ENCODE measurements around the gene DYRK2.

DNA sequence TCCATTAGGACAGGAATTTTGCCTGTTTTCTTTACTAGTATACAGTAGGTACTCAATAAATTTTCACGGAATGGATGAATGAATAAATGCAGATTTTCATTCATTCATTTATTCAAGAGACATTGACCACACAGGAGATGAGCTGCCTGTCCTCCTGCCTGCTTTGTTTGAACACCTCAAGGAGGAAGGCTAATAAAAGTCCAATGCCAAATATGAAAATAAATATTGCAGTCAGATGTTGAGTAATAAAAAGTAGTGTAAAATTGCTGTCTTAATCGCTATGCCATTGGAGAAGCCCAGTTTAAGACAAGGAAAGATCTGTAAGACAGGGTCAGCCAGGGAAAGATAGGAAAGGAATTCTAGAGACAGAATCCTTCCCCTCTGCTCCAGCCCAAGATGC is 47.4 kb downstream of the DYRK2 start:
- TF ChIP-seq EZH2 (IDR thresholded peaks at IDR 0.05; ENCODE audit: borderline replicate concordance, low read length): no peak
- TF ChIP-seq, protein P1, sequence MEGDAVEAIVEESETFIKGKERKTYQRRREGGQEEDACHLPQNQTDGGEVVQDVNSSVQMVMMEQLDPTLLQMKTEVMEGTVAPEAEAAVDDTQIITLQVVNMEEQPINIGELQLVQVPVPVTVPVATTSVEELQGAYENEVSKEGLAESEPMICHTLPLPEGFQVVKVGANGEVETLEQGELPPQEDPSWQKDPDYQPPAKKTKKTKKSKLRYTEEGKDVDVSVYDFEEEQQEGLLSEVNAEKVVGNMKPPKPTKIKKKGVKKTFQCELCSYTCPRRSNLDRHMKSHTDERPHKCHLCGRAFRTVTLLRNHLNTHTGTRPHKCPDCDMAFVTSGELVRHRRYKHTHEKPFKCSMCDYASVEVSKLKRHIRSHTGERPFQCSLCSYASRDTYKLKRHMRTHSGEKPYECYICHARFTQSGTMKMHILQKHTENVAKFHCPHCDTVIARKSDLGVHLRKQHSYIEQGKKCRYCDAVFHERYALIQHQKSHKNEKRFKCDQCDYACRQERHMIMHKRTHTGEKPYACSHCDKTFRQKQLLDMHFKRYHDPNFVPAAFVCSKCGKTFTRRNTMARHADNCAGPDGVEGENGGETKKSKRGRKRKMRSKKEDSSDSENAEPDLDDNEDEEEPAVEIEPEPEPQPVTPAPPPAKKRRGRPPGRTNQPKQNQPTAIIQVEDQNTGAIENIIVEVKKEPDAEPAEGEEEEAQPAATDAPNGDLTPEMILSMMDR (conservative IDR thresholded peaks at IDR 0.05 in 1 of 2, IDR thresholded peaks at IDR 0.05 in 1 of 2; ENCODE audit: extremely low read depth in 1 of 2, insufficient read depth in 1 of 2, low read depth in 1 of 2, low read length in 2 of 2): no peak
